GM19463 (cell line): ENCODE results near the gene NPAS2.

Experiments used
- ATAC-seq: cut with Tn5 transposase; IDR thresholded peaks from one replicate; pipeline ENCODE4 v1.9.1; 2021; ENCODE audit warnings: mild to moderate bottlenecking, moderate library complexity; ENCODE audit not compliant: unreplicated experiment

Gene NPAS2

GRCh38 chr2:100938031-100939026 lies 118.4 kb downstream of the NPAS2 start:
- no peak for ATAC-seq

- no peak for ATAC-seq
Observed at GRCh38 chr2:100939445-100939844, 119.5 kb downstream of the NPAS2 start.

GRCh38 chr2:100940240-100940639 lies 120.3 kb downstream of the NPAS2 start:
- ATAC-seq, result no peak

- no peak for ATAC-seq
Observed at GRCh38 chr2:100940766-100941645, 121.1 kb downstream of the NPAS2 start.

- no peak for ATAC-seq
Observed at GRCh38 chr2:100941646-100942240, 121.8 kb downstream of the NPAS2 start.

GRCh38 chr2:100944617-100945432 lies 124.9 kb downstream of the NPAS2 start:
- ATAC-seq, result no peak

- no peak for ATAC-seq
Observed at GRCh38 chr2:100945433-100945740, 125.4 kb downstream of the NPAS2 start.

- ATAC-seq, result no peak
Observed at GRCh38 chr2:100945930-100946607, 126.1 kb downstream of the NPAS2 start.

- ATAC-seq, result no peak
Observed at GRCh38 chr2:100948942-100949811, 129.2 kb downstream of the NPAS2 start.

- ATAC-seq, result no peak
Observed at GRCh38 chr2:100952512-100952911, 132.6 kb downstream of the NPAS2 start.

GRCh38 chr2:100953406-100954043 lies 133.6 kb downstream of the NPAS2 start:
- no peak for ATAC-seq

GRCh38 chr2:100954044-100954420 lies 134.1 kb downstream of the NPAS2 start:
- ATAC-seq, result no peak

- no peak for ATAC-seq
Observed at GRCh38 chr2:100955226-100955625, 135.3 kb downstream of the NPAS2 start.

- no peak for ATAC-seq
Observed at GRCh38 chr2:100956081-100956480, 136.1 kb downstream of the NPAS2 start.

GRCh38 chr2:100957996-100958653 lies 138.2 kb downstream of the NPAS2 start:
- ATAC-seq, result no peak

GRCh38 chr2:100959225-100959880 lies 139.4 kb downstream of the NPAS2 start:
- ATAC-seq, result no peak

- no peak for ATAC-seq
Observed at GRCh38 chr2:100960688-100961087, 140.7 kb downstream of the NPAS2 start.
